Kidney (tissue), 14 donors: ENCODE results near the gene MVB12A. TPM values are rescaled to one million over a fixed set of nuclear protein-coding genes. Genes with fewer than 3 reads are reported as not detected.
A peak's percentile ranks its signal among the peaks of the same experiment; 100 is the strongest.

ENCODE experiments used
- DNase-seq, 5 donors: peaks; one replicate each; pipeline ENCODE4 v3.0.0-alpha.2; 2013 to 2020
- FAIRE-seq: peaks from 2 replicates; lab custom pipeline; 2012; peaks lifted over from hg19 to GRCh38; lab: Jason Lieb, UNC
- H3K27ac ChIP-seq, 2 donors: one replicate each; pipeline ENCODE4 v1.7.0; 2013; ENCODE audit warnings: low read depth in 2 of 2, low read length in 2 of 2, inconsistent platforms in 1 of 2
- H3K27me3 ChIP-seq: one replicate; pipeline ENCODE4 v1.7.1; 2013; ENCODE audit warnings: low read length, inconsistent platforms; ENCODE audit not compliant: control insufficient read depth, insufficient read depth
- H3K36me3 ChIP-seq, 3 donors: one replicate each; pipeline versions ENCODE4 v1.7.0 to v1.7.1; 2013; ENCODE audit warnings: low read length in 3 of 3, control low read depth in 1 of 3, inconsistent platforms in 1 of 3; ENCODE audit not compliant: insufficient read depth in 3 of 3, control insufficient read depth in 2 of 3
- H3K4me1 ChIP-seq, 3 donors: one replicate each; pipeline versions ENCODE4 v1.7.0 to v1.7.1; 2013; ENCODE audit warnings: low read length in 3 of 3, inconsistent platforms in 1 of 3, low read depth in 1 of 3; ENCODE audit not compliant: control insufficient read depth in 2 of 3, insufficient read depth in 2 of 3
- H3K4me3 ChIP-seq, 3 donors: one replicate each; pipeline versions ENCODE4 v1.7.0 to v1.8.1; 2013; ENCODE audit warnings: low read length in 3 of 3, control low read depth in 1 of 3, inconsistent platforms in 1 of 3
- H3K9ac ChIP-seq, 3 donors: one replicate each; pipeline versions ENCODE4 v1.7.0 to v1.7.1; 2013; ENCODE audit warnings: low read length in 3 of 3, control low read depth in 1 of 3, inconsistent platforms in 1 of 3
- H3K9me3 ChIP-seq, 3 donors: one replicate each; pipeline versions ENCODE4 v1.7.0 to v1.7.1; 2013; ENCODE audit warnings: low read length in 3 of 3, control low read depth in 1 of 3, inconsistent platforms in 1 of 3; ENCODE audit not compliant: control insufficient read depth in 2 of 3, insufficient read depth in 1 of 3
- intact Hi-C: fragments of 100-400 bp; cut with DNase I; formaldehyde crosslinking; loops from one replicate; pipeline ENCODE4 v1.11.1; 2022
- polyA plus RNA-seq: library from polyadenylated mRNA; stranded (reverse); fragments of 350-450 nt; fragmentation: Illumina TruSeq; extraction: RNeasy Lipid Tissue Mini Kit (QIAGEN cat#74804); gene quantifications from one replicate; pipeline ENCODE4 v1.2.3, GENCODE V29; 2014; ENCODE audit warnings: low read depth, low replicate concordance; ENCODE audit not compliant: insufficient read depth
- total RNA-seq: library from RNA; stranded (reverse); fragmentation: NEBNext Ultra II Directional; extraction: Animal tissue kit (Norgen Biotek cat#: 25700); gene quantifications from one replicate; pipeline ENCODE4 v1.2.1, GENCODE V29; 2021
- TF ChIP-seq, protein P1 (sequence below): IDR thresholded peaks from 3 replicates; pipeline ENCODE4 v1.5.1; 2012; ENCODE audit warnings: mild to moderate bottlenecking, moderate library complexity, borderline replicate concordance; ENCODE audit not compliant: insufficient read depth; ENCODE audit errors: extremely low read depth
- donor health status: control.
- donor health status: control.
- donor health status: control.
- donor health status: control.
- donor health status: control.
- donor health status: DM: yes; HTN: yes; CAD: no.
- donor health status: Normal renal cell carcinoma (clear cell type).

MVB12A gene
- total and polyA plus RNA-seq, 2 donors from 2014 or later: 57.6 to 88.3 TPM

DNA sequence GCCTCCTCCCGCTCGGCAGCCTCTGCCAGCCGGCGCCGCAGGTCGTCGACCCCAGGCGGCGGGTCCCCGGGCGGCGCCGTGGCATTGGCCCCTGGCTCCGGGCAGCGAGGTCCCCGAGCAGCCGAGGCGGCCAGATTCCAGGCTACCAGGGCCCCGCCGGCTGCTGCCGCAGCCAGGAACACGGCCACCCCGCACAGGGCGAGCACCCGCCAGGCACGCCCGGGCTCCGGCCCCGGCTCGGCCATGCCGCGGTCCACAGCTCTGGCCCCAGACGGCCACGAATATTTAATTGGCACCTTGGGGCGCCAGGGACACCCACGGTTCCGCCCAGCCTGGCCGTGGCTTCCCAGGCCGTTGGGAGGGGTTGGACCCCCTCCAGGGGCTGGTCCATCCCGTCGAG, 25.9 kb upstream of the MVB12A start, which contains the start of gene CCDC194:
Gene CCDC194 (minus strand): TSS at position 283 of the 400 bp plus-strand sequence. CDS start 38 bp downstream, at position 245.
- TF ChIP-seq, protein P1, sequence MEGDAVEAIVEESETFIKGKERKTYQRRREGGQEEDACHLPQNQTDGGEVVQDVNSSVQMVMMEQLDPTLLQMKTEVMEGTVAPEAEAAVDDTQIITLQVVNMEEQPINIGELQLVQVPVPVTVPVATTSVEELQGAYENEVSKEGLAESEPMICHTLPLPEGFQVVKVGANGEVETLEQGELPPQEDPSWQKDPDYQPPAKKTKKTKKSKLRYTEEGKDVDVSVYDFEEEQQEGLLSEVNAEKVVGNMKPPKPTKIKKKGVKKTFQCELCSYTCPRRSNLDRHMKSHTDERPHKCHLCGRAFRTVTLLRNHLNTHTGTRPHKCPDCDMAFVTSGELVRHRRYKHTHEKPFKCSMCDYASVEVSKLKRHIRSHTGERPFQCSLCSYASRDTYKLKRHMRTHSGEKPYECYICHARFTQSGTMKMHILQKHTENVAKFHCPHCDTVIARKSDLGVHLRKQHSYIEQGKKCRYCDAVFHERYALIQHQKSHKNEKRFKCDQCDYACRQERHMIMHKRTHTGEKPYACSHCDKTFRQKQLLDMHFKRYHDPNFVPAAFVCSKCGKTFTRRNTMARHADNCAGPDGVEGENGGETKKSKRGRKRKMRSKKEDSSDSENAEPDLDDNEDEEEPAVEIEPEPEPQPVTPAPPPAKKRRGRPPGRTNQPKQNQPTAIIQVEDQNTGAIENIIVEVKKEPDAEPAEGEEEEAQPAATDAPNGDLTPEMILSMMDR: no peak
- no peaks in the 10 kb centered on the region for H3K27me3 ChIP-seq
- FAIRE-seq: no peak
- no peak for DNase-seq
- H3K36me3 ChIP-seq: no peaks in the 10 kb centered on the region
- intact Hi-C loops: no loop called here
- H3K27ac ChIP-seq: no peak within 1 kb of the TSS
- H3K4me1 ChIP-seq: peaks cover 0 to 5% (median 4%) of the 10 kb centered on the region in 3 donors
- H3K9me3 ChIP-seq: no peaks in the 10 kb centered on the region
- no peak within 1 kb of the TSS for H3K4me3 ChIP-seq
- H3K9ac ChIP-seq: no peak within 1 kb of the TSS

DNA sequence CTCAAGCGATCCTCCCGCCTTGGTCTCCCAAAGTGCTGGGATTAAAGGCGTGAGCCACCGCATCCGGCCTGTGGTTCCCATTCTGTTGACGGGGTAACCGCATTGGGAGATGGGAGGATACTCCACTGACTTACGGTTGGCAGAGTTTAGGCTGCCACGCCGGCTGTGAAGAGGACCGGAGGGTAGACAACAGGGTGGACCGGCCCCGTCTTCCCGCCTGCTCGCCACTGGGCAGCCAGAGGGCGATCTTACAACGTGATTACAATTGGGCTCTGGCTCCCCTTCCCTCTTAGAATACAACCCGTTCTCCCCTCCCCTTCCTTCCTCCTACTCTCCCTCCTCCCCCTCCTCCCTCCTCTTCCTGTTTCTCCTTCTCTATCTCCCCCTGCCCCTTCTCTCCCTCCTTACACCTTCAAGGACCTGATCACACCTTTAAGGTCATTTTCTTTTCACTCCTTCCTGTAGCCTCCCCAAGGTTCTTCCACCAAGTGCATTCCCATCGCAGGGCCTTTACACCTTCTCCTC, 24.9 kb upstream of the MVB12A start:
- H3K4me1 ChIP-seq: peaks cover 0 to 5% (median 4%) of the 10 kb centered on the region in 3 donors
- FAIRE-seq: no peak
- intact Hi-C loops: no loop called here
- no peak overlapping the region for H3K4me3 ChIP-seq
- TF ChIP-seq, protein P1: peak; percentile 30
- peak in 3 of 5 donors; percentile 50 to 75 (median 61) for DNase-seq
- no peaks in the 10 kb centered on the region for H3K9me3 ChIP-seq
- H3K9ac ChIP-seq: no peak overlapping the region
- H3K36me3 ChIP-seq: no peaks in the 10 kb centered on the region
- no peaks in the 10 kb centered on the region for H3K27me3 ChIP-seq
- no peak overlapping the region for H3K27ac ChIP-seq

DNA sequence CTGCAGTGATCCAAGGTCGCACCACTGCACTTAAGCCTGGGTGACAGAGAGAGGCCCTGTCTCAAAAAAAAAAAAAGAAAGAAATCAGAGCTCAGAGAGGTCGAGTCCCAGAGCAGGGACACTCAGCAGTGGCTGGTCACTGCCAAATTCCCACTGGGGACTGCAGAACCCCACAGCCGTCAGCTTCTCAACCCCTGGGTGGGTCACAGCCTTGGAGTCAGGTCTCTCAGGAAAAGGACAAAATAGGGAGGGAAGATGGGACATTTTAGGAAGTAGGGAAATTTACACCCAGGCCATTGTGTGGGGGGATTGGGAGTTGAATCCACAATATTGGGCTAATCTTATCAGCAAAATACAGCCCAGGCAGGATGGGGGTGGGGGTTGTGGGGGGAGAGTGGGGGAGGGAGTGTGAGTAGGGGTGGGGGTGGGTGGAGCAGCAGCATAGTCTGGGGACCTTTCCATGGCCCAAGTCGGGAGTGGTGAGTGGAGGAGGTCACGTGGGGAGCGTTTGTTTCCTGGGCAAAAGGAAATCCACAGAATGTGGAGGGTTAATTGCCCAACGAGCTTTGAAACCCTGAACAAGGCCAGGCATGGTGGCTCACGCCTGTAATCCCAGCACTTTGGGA, 20.8 kb upstream of the MVB12A start:
- Histone ChIP-seq H3K36me3 (no peaks in the 10 kb centered on the region), H3K4me1 (peaks cover 0 to 3% (median 0%) of the 10 kb centered on the region in 3 donors), H3K9ac (no peak overlapping the region), H3K9me3 (no peaks in the 10 kb centered on the region), H3K27ac (no peak overlapping the region), H3K4me3 (no peak overlapping the region), H3K27me3 (no peaks in the 10 kb centered on the region)
- FAIRE-seq: no peak
- TF ChIP-seq, protein P1: no peak
- intact Hi-C loops: no loop called here
- DNase-seq: no peak
